ENCODE measurements around the gene PDIA4. TPM values are rescaled to one million over a fixed set of nuclear protein-coding genes. Genes with fewer than 3 reads are reported as not detected.
A peak's percentile ranks its signal among the peaks of the same experiment; 100 is the strongest.

PDIA4 gene
- total RNA-seq, 1 donor from 2014 or later, result 152 TPM

- Mint-ChIP-seq H3K4me1 (ENCODE audit: unreplicated experiment) (no peaks in the 10 kb centered on the region), H3K27ac (ENCODE audit: unreplicated experiment) (no peak overlapping the region), H3K9me3 (ENCODE audit: unreplicated experiment) (no peaks in the 10 kb centered on the region), H3K27me3 (ENCODE audit: unreplicated experiment) (no peaks in the 10 kb centered on the region), H3K4me3 (ENCODE audit: unreplicated experiment) (no peak overlapping the region), H3K36me3 (ENCODE audit: unreplicated experiment) (peaks cover 36% of the 10 kb centered on the region)
- DNase-seq (ENCODE audit: extremely low spot score, unreplicated experiment), result no peak
- no peak for TF ChIP-seq CTCF (IDR thresholded peaks at IDR 0.05)
Measured at GRCh38 chr7:149007146-149007545, 21.2 kb downstream of the PDIA4 start.

- Mint-ChIP-seq H3K27me3 (ENCODE audit: unreplicated experiment) (no peaks in the 10 kb centered on the region), H3K9me3 (ENCODE audit: unreplicated experiment) (no peaks in the 10 kb centered on the region), H3K4me3 (ENCODE audit: unreplicated experiment) (no peak overlapping the region), H3K27ac (ENCODE audit: unreplicated experiment) (no peak overlapping the region), H3K4me1 (ENCODE audit: unreplicated experiment) (no peaks in the 10 kb centered on the region), H3K36me3 (ENCODE audit: unreplicated experiment) (peaks cover 34% of the 10 kb centered on the region)
- no peak for DNase-seq (ENCODE audit: extremely low spot score, unreplicated experiment)
- TF ChIP-seq CTCF (IDR thresholded peaks at IDR 0.05), result no peak
Measured at GRCh38 chr7:149006345-149006725, 22.0 kb downstream of the PDIA4 start.

DNA sequence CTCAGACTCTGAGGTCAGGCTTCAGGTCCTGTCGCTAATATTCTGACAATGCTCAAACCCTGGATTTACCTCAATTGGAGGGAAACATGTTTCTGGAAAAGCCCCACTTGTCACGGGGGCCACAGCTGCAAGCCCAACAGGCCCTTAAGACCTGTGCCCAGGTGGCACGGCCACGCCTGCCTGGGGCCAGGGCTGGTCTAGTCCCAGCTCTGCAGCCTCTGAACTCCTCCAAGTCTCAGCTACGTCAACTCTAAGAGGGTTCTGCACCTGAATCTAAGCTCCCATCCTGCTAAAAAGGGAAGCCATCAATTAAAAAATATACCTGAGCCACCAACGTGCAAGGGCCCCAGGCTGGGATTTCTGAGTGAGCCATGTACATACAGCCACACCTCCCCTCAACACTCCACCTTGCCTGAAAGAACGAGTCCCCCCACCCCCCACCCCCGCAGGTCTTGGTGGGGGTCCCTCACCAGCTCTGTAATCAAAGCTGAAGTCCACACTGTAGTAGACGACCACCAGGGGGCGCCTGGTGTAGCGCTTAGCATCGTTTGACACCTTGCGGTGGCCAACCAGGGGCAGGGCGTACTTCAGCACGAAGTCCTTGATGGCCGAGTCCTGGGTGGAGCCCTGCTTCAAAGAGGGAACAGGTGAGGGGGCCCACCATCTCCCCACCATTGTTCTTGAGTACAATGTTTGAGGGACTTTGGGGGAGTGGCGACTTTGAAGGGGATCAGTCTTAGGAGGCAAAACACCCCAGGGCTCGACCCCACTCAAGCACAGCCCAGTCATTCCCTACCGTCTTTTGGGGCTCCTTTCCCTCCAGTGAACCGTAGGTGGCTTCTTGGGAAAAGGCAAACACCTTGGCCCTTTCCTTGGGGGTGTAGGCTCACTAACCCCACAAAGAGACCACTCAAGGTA, 22.6 kb downstream of the PDIA4 start:
- H3K36me3 Mint-ChIP-seq (ENCODE audit: unreplicated experiment), result peaks cover 27% of the 10 kb centered on the region

DNA sequence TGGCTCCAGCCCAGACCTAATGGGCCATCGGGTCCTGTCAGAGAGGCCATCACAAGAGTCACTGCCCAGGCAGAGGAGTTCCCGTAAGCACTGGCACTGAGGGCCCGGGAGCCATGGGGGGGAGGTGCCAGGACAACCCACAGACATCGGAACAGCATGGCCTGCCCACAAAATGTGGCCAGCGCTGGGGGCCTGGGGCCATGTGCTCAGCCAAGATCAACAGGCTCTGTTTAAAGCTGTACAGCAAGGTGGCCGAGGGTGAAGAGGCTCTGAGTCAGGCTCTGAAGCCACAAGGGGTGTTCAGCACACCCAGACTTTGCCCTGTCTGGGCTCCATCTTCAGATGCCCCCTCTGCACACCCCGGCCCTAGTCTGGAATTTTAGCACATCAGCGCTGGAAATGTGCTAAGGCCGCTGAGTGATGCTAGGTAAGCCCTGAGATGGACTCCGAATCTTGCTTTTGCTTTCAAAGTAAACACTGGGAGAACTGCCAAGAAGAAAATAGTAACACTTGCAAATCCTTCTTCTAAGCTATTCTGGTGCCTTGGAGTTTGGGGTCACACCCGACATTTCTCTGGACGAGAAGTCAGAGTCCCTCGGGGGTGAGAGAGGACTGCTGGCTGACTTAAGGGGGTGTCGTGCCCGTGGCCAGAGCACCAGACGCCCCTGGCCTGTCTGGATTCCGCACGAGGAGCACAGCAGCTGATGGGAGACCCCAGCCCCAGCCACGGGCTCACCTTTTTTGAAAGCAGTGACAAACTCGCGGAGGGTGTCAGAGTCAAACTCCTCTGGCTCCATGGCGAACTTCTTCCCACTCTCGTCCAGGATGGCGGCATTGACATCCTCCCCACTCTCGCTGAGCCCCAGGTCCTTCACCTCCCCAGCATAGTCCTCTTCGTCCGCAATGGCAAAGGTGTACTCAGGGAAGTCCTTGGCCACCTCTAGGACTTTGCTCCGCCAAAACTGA, 23.6 kb downstream of the PDIA4 start:
- H3K36me3 Mint-ChIP-seq (ENCODE audit: unreplicated experiment), result peaks cover 25% of the 10 kb centered on the region
- H3K27ac Mint-ChIP-seq (ENCODE audit: unreplicated experiment), result no peak overlapping the region
- no peaks in the 10 kb centered on the region for H3K4me1 Mint-ChIP-seq (ENCODE audit: unreplicated experiment)
- TF ChIP-seq CTCF (IDR thresholded peaks at IDR 0.05), result no peak
- no peaks in the 10 kb centered on the region for H3K9me3 Mint-ChIP-seq (ENCODE audit: unreplicated experiment)
- no peak overlapping the region for H3K4me3 Mint-ChIP-seq (ENCODE audit: unreplicated experiment)
- H3K27me3 Mint-ChIP-seq (ENCODE audit: unreplicated experiment), result no peaks in the 10 kb centered on the region
- DNase-seq (ENCODE audit: extremely low spot score, unreplicated experiment), result no peak

More for the DNA sequence above, 22.6 kb downstream of the PDIA4 start:
- no peak for DNase-seq (ENCODE audit: extremely low spot score, unreplicated experiment)
- Mint-ChIP-seq H3K27me3 (ENCODE audit: unreplicated experiment) (no peaks in the 10 kb centered on the region), H3K4me3 (ENCODE audit: unreplicated experiment) (no peak overlapping the region), H3K9me3 (ENCODE audit: unreplicated experiment) (no peaks in the 10 kb centered on the region), H3K4me1 (ENCODE audit: unreplicated experiment) (no peaks in the 10 kb centered on the region), H3K27ac (ENCODE audit: unreplicated experiment) (no peak overlapping the region)
- peak; percentile 83 for TF ChIP-seq CTCF (IDR thresholded peaks at IDR 0.05)

Measured in osteocyte (in vitro differentiated cells).